PC-9 (cell line): Measurements from ENCODE around the gene PLD6. TPM values are rescaled to one million over a fixed set of nuclear protein-coding genes. Genes with fewer than 3 reads are reported as not detected.

Experiments
- BruUV-seq: library from RNA; stranded (reverse); fragments of 400-500 nt; replicated peaks from 2 replicates; lab custom pipeline; 2021; lab: Mats Ljungman, UMichigan
- CTCF ChIA-PET: fragments of 300-600 bp; sonication (Branson Sonifier 250); formaldehyde crosslinking; loops from one replicate; lab custom pipeline; 2022; ENCODE audit warnings: antibody characterized with exemption; lab: Charles Lee
- POLR2A ChIA-PET: fragments of 300-600 bp; sonication (Branson Sonifier 250); formaldehyde crosslinking; loops from one replicate; lab custom pipeline; 2022; ENCODE audit warnings: antibody characterized with exemption; ENCODE audit not compliant: unreplicated experiment; lab: Charles Lee
- DNase-seq, 2 experiments: peaks; one replicate each; pipeline versions ENCODE4 v3.0.0 to v3.0.0-alpha.2; 2015 to 2022; ENCODE audit warnings: mixed read lengths in 1 of 2
- H2AFZ ChIP-seq: fragments of 200-600 bp; sonication (generic); 2 replicates; pipeline ENCODE4 v1.8.1; 2017; ENCODE audit warnings: antibody characterized with exemption
- H3F3A ChIP-seq: fragments of 200-600 bp; sonication (generic); 2 replicates; pipeline ENCODE4 v1.8.1; 2017; ENCODE audit warnings: antibody characterized with exemption, mild to moderate bottlenecking, low read depth; ENCODE audit not compliant: insufficient read depth
- H3K27ac ChIP-seq: fragments of 200-600 bp; sonication (generic); 2 replicates; pipeline ENCODE4 v1.6.1; 2016; ENCODE audit warnings: mixed run types
- H3K27me3 ChIP-seq: fragments of 200-600 bp; sonication (generic); 2 replicates; pipeline ENCODE4 v1.6.1; 2016; ENCODE audit warnings: low read depth, mixed run types; ENCODE audit not compliant: insufficient read depth
- H3K36me3 ChIP-seq: fragments of 200-600 bp; sonication (generic); 2 replicates; pipeline ENCODE4 v1.6.1; 2016; ENCODE audit warnings: low read depth, mixed run types
- H3K4me1 ChIP-seq: fragments of 200-600 bp; sonication (generic); replicated peaks from 2 replicates; pipeline ENCODE4 v1.6.1; 2016; ENCODE audit warnings: mixed run types; ENCODE audit not compliant: insufficient read depth
- H3K4me2 ChIP-seq: fragments of 200-600 bp; sonication (generic); 2 replicates; pipeline ENCODE4 v1.6.1; 2017; ENCODE audit warnings: mixed run types
- H3K4me3 ChIP-seq: fragments of 200-600 bp; sonication (generic); 2 replicates; pipeline ENCODE4 v1.6.1; 2016; ENCODE audit warnings: mixed run types
- H3K79me2 ChIP-seq: fragments of 200-600 bp; sonication (generic); 2 replicates; pipeline ENCODE4 v1.6.1; 2017; ENCODE audit warnings: low read depth, mixed run types
- H3K9me2 ChIP-seq: fragments of 200-600 bp; sonication (generic); 2 replicates; pipeline ENCODE4 v1.8.1; 2017; ENCODE audit warnings: mild to moderate bottlenecking; ENCODE audit not compliant: insufficient read depth
- H3K9me3 ChIP-seq: fragments of 200-600 bp; sonication (generic); 2 replicates; pipeline ENCODE4 v1.8.1; 2016; ENCODE audit warnings: low read depth; ENCODE audit not compliant: insufficient read depth
- H4K20me1 ChIP-seq: fragments of 200-600 bp; sonication (generic); 2 replicates; pipeline ENCODE4 v1.8.1; 2017; ENCODE audit not compliant: insufficient read depth
- EZH2 ChIP-seq: fragments of 200-600 bp; sonication (generic); IDR thresholded peaks from 2 replicates; pipeline ENCODE4 v1.8.0; 2017; ENCODE audit warnings: antibody characterized with exemption, low read depth
- intact Hi-C: fragments of 100-400 bp; cut with micrococcal nuclease; formaldehyde crosslinking; loops from one replicate; pipeline ENCODE4 v1.10.0; 2022; ENCODE audit not compliant: unreplicated experiment
- total RNA-seq: library from RNA; stranded (reverse); gene quantifications from 2 replicates; pipeline ENCODE4 v1.2.3, GENCODE V29; 2021
- TF ChIP-seq, protein P1 (sequence below): fragments of 200-600 bp; sonication (generic); conservative IDR thresholded peaks from 2 replicates; pipeline ENCODE4 v1.6.1; 2017; ENCODE audit warnings: mixed run types, antibody characterized with exemption, mild to moderate bottlenecking, moderate library complexity

Gene PLD6
- total RNA-seq, 1 experiment from 2014 or later, result 4.1 TPM

DNA sequence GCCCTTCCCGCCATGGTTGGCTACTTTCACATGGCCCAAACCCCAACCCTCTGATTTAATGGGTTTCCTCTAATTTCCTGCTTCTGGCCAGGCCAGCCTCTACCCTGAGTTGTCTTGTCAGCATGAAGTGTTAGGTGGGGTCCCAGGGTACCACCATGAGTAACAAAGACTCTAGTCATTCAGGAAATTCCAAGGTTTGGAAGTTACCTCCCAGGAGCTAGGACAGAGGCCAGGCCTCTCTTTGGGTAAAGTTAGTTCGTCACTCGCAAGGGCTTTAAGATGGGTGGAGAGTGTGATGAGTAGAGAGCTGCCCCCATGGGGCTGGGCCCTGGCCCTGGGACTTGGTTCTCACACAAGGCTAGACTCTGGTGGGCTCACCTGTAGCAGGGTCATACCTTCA lies 54.6 kb downstream of the PLD6 start:
- Histone ChIP-seq H3K36me3 (peaks cover 69% of the 10 kb centered on the region), H2AFZ (no peak overlapping the region), H4K20me1 (peaks cover 69% of the 10 kb centered on the region), H3F3A (peaks cover 66% of the 10 kb centered on the region), H3K9me2 (no peaks in the 10 kb centered on the region), H3K4me2 (no peak overlapping the region), H3K27ac (peak overlapping the region; percentile 28; the same call in 1 of the 2 replicates), H3K9me3 (no peaks in the 10 kb centered on the region), H3K27me3 (no peaks in the 10 kb centered on the region), H3K4me3 (no peak overlapping the region), H3K4me1 (no peaks in the 10 kb centered on the region), H3K79me2 (0 out of 2 replicates have a peak, but pooled peaks cover 24% of the 10 kb centered on the region)
- ChIA-PET POLR2A (interaction anchor here (0.7 kb wide), 1 partner anchor 80 kb away, joined by 6 read pairs; no protein-coding TSS in a partner anchor), CTCF (no interaction called here)
- DNase-seq, result no peak
- intact Hi-C loops, result loop anchor here (5.0 kb wide), 1 partner anchor 99 kb away; no protein-coding TSS in a partner anchor
- BruUV-seq, result no TSS peak
- TF ChIP-seq, protein P1, sequence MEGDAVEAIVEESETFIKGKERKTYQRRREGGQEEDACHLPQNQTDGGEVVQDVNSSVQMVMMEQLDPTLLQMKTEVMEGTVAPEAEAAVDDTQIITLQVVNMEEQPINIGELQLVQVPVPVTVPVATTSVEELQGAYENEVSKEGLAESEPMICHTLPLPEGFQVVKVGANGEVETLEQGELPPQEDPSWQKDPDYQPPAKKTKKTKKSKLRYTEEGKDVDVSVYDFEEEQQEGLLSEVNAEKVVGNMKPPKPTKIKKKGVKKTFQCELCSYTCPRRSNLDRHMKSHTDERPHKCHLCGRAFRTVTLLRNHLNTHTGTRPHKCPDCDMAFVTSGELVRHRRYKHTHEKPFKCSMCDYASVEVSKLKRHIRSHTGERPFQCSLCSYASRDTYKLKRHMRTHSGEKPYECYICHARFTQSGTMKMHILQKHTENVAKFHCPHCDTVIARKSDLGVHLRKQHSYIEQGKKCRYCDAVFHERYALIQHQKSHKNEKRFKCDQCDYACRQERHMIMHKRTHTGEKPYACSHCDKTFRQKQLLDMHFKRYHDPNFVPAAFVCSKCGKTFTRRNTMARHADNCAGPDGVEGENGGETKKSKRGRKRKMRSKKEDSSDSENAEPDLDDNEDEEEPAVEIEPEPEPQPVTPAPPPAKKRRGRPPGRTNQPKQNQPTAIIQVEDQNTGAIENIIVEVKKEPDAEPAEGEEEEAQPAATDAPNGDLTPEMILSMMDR, result no peak
- no peak for TF ChIP-seq EZH2

DNA sequence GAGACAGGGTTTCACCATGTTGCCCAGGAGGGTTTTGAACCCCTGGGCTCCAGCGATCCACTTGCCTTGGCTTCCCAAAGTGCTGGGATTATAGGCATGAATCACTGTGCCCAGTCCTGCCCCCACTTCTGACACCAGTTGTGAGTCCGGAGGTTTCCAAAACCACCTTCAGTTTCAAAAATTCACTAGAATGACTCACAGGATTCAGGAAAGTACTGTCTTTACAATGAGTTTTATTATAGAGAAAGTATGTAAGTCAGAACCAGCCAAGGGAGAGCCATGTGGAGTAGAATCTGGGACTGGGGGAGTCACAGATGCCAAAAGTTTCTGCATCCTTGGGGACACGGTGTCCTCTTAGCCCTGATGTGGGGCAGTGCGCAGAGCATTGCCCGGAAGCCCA lies 55.1 kb downstream of the PLD6 start:
- no TSS peak for BruUV-seq

More for the DNA sequence above, 55.1 kb downstream of the PLD6 start:
- 0 out of 2 replicates have a peak overlapping the region, but pooled peaks have one; percentile 28 for H3K27ac ChIP-seq
- H2AFZ ChIP-seq, result no peak overlapping the region
- no peaks in the 10 kb centered on the region for H3K9me2 ChIP-seq
- H4K20me1 ChIP-seq, result peaks cover 65% of the 10 kb centered on the region
- ChIA-PET CTCF (no interaction called here), POLR2A (interaction anchor here (0.6 kb wide), 1 partner anchor 16 kb away, joined by 4 read pairs; no protein-coding TSS in a partner anchor)
- no peaks in the 10 kb centered on the region for H3K27me3 ChIP-seq
- no peaks in the 10 kb centered on the region for H3K9me3 ChIP-seq
- intact Hi-C loops, result loop anchor here (5.0 kb wide), 1 partner anchor 99 kb away; no protein-coding TSS in a partner anchor
- peaks cover 69% of the 10 kb centered on the region for H3K36me3 ChIP-seq
- no peak for TF ChIP-seq EZH2
- TF ChIP-seq, protein P1, result no peak
- no peaks in the 10 kb centered on the region for H3K4me1 ChIP-seq
- 0 out of 2 replicates have a peak, but pooled peaks cover 24% of the 10 kb centered on the region for H3K79me2 ChIP-seq
- peak in 1 of 2 experiments; percentile 15 for DNase-seq
- no peak overlapping the region for H3K4me3 ChIP-seq
- H3F3A ChIP-seq, result peaks cover 69% of the 10 kb centered on the region
- H3K4me2 ChIP-seq, result no peak overlapping the region

Other genes with a start within 250 kb of the PLD6 start
- not detected in 2 replicates for gene TNFRSF13B, start 234.2 kb downstream of the PLD6 start, total RNA-seq
- gene MPRIP, start 163.9 kb downstream of the PLD6 start, total RNA-seq, result 411 and 443 TPM in 2 replicates
- gene FLCN, start 30.8 kb upstream of the PLD6 start, total RNA-seq, result 38.5 and 38.8 TPM in 2 replicates
- gene COPS3, start 74.9 kb upstream of the PLD6 start, total RNA-seq, result 57.7 and 87.6 TPM in 2 replicates
- 6.2 and 9.6 TPM in 2 replicates for gene NT5M, start 97.0 kb upstream of the PLD6 start, total RNA-seq